Activated T-cell treated with anti-CD3 and anti-CD28 coated beads, Interleukin-2, amount 50 U/mL, for 72 hours (primary cell): Measurements from ENCODE around the gene KIF21B. TPM values are rescaled to one million over a fixed set of nuclear protein-coding genes. Genes with fewer than 3 reads are reported as not detected.

Source experiments
- ATAC-seq, 2 donors: fragments of 150-1000 bp; cut with Tn5 transposase; replicated peaks in 1 of 2; 2 replicates each; pipeline ENCODE4 v1.10.0; 2021; ENCODE audit warnings: moderate library complexity in 2 of 2, mild to moderate bottlenecking in 1 of 2
- DNase-seq, 2 donors: peaks; one replicate each; pipeline ENCODE4 v3.0.0; 2021 to 2022; ENCODE audit warnings: mixed read lengths in 1 of 2
- H3K27ac Mint-ChIP-seq: one replicate; pipeline ENCODE4 v1.8.0; 2022; ENCODE audit warnings: mild to moderate bottlenecking, moderate library complexity, mixed read lengths
- H3K27me3 Mint-ChIP-seq: one replicate; pipeline ENCODE4 v1.8.0; 2022; ENCODE audit warnings: low read depth, mixed read lengths
- H3K36me3 Mint-ChIP-seq, 2 donors: one replicate each; pipeline ENCODE4 v1.8.0; 2022; ENCODE audit warnings: mixed read lengths in 2 of 2, mild to moderate bottlenecking in 1 of 2; ENCODE audit not compliant: insufficient read depth in 2 of 2
- H3K4me1 Mint-ChIP-seq: one replicate; pipeline ENCODE4 v1.8.0; 2022; ENCODE audit warnings: low read depth, mixed read lengths
- H3K4me3 Mint-ChIP-seq, 2 donors: one replicate each; pipeline ENCODE4 v1.8.0; 2022; ENCODE audit warnings: mild to moderate bottlenecking in 2 of 2, mixed read lengths in 2 of 2, moderate library complexity in 2 of 2
- H3K9me3 Mint-ChIP-seq, 2 donors: one replicate each; pipeline ENCODE4 v1.8.0; 2022; ENCODE audit warnings: mixed read lengths in 2 of 2
- total RNA-seq, 2 donors: library from RNA; stranded (reverse); gene quantifications; one replicate each; pipeline ENCODE4 v1.2.3, GENCODE V29; 2022

The KIF21B gene, protein sequence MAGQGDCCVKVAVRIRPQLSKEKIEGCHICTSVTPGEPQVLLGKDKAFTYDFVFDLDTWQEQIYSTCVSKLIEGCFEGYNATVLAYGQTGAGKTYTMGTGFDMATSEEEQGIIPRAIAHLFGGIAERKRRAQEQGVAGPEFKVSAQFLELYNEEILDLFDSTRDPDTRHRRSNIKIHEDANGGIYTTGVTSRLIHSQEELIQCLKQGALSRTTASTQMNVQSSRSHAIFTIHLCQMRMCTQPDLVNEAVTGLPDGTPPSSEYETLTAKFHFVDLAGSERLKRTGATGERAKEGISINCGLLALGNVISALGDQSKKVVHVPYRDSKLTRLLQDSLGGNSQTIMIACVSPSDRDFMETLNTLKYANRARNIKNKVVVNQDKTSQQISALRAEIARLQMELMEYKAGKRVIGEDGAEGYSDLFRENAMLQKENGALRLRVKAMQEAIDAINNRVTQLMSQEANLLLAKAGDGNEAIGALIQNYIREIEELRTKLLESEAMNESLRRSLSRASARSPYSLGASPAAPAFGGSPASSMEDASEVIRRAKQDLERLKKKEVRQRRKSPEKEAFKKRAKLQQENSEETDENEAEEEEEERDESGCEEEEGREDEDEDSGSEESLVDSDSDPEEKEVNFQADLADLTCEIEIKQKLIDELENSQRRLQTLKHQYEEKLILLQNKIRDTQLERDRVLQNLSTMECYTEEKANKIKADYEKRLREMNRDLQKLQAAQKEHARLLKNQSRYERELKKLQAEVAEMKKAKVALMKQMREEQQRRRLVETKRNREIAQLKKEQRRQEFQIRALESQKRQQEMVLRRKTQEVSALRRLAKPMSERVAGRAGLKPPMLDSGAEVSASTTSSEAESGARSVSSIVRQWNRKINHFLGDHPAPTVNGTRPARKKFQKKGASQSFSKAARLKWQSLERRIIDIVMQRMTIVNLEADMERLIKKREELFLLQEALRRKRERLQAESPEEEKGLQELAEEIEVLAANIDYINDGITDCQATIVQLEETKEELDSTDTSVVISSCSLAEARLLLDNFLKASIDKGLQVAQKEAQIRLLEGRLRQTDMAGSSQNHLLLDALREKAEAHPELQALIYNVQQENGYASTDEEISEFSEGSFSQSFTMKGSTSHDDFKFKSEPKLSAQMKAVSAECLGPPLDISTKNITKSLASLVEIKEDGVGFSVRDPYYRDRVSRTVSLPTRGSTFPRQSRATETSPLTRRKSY (N-terminal part only)
- 100 to 1,000 TPM in 1 of 2 donors, 10 to 100 TPM in 1; 91.7 to 101 TPM for total RNA-seq

DNA sequence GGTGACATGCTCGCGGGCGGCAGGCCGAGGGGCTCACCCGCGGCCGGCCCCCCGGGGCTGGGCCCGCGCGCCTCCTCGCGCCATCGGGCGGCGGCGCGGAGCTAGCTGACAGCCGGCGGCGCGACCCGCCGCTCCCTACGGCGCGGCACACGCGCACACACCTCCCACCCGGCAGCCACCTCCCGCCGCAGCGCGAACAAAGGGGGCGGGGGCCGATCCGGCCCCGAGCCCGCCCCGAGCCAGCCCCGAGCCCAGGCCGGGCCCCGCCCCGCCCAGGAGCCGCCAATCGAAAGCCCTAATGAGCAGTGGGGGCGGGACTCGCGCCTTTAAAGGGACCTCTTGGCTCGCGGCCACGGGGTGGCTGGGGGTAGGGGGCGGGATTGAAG is at the start of gene KIF21B:
Gene KIF21B (minus strand): TSS at position 198 of the 386 bp plus-strand sequence. CDS start 331 bp downstream, outside the sequence.
- Mint-ChIP-seq H3K27me3 (no peaks in the 10 kb centered on the region), H3K9me3 (no peaks in the 10 kb centered on the region), H3K36me3 (peaks cover 7 to 11% of the 10 kb centered on the region in 2 donors), H3K27ac (peak within 1 kb of the TSS; percentile 21), H3K4me3 (peak within 1 kb of the TSS; percentile 87 to 98), H3K4me1 (peaks cover 83% of the 10 kb centered on the region)
- peak; percentile 73 to 76 for ATAC-seq
- peak; percentile 93 to 95 for DNase-seq

DNA sequence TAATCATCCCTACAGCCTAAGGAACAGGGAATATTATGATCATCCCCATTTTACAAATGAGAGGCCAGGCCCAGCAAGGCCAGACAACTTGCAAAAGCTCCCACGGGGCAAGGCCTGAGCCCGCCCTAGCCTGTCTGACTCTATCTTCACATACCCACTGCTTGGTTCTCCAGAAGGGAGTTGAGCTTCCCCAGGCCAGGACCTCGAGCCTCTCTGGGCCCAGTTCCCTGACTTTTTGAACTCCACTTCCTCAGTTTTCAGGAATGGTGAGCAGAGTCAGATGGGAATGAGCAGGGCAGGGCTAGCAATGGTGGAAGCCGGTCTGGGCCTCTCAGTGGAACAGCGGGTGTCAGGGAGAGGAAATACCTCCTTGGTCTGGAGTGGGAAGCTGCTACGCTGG is 49.4 kb upstream of the KIF21B start:
- no peak overlapping the region for H3K27ac Mint-ChIP-seq
- DNase-seq (no peak), ATAC-seq (no peak)
- no peaks in the 10 kb centered on the region for H3K4me1 Mint-ChIP-seq
- H3K36me3 Mint-ChIP-seq: no peaks in the 10 kb centered on the region
- no peaks in the 10 kb centered on the region for H3K9me3 Mint-ChIP-seq
- no peak overlapping the region for H3K4me3 Mint-ChIP-seq
- no peaks in the 10 kb centered on the region for H3K27me3 Mint-ChIP-seq

DNA sequence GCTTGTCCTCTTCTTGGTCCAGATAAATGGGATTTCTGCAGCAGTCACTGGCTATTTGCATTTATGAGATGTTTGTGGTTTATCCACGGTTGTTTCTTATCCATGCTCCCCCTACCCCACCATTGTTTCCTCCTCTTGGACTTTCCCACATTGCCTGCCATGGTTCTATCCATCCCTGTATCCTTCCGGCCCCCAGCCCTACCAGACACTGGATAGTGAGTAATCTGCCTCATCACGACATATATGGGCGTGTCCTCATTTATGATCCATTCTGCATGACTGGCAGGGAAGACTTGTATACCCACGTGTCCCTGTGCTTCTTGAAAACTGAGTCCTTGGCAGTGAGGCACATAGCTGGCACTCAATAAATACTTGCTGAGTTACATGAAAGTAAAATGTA is 48.6 kb upstream of the KIF21B start:
- Mint-ChIP-seq H3K9me3 (no peaks in the 10 kb centered on the region), H3K4me1 (no peaks in the 10 kb centered on the region), H3K27me3 (no peaks in the 10 kb centered on the region), H3K4me3 (no peak overlapping the region), H3K27ac (no peak overlapping the region), H3K36me3 (no peaks in the 10 kb centered on the region)
- ATAC-seq (no peak), DNase-seq (no peak)

DNA sequence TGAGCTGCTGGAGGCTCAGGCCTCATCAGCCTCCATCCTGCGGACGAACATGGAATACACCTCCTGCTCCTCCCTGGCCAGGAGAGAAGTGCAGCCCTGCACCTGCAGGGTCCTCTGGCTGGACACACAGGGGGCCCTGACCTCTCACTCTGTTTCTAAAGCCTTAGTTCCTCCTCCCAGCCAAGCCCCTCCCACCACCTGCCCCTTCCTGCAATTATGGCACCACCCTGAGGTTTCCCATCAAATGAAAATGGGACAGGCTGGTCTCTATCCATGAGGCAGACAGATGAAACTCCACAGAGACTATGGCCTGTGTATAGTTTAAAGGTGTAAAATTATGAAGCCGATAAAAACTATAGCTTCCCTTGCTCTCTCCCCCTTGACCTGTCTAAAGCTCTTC is 46.1 kb upstream of the KIF21B start:
- H3K36me3 Mint-ChIP-seq: no peaks in the 10 kb centered on the region
- no peaks in the 10 kb centered on the region for H3K9me3 Mint-ChIP-seq
- DNase-seq: no peak
- no peak overlapping the region for H3K27ac Mint-ChIP-seq
- peaks cover 5% of the 10 kb centered on the region for H3K27me3 Mint-ChIP-seq
- ATAC-seq: no peak
- no peak overlapping the region for H3K4me3 Mint-ChIP-seq
- H3K4me1 Mint-ChIP-seq: no peaks in the 10 kb centered on the region

DNA sequence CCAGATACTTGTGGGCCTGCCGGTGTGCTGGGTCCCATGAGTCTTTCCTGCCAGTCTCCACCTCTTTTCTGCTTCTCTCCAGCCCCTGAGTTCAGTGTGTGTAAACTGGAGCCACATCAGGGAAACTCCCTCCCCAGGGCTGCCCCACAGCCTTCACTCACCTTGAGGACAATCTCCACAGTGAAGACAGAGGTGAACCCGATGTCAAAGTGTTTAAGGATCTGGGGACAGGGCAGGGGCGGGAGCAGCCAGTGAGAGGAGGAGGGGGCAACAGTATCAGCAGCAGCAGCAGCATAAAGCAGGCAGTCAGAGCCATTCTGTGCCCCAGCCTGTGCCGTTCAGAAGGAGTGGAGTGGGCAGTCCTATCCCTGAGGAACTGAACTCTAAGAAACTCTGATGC is 45.5 kb upstream of the KIF21B start:
- H3K4me3 Mint-ChIP-seq: no peak overlapping the region
- DNase-seq (no peak), ATAC-seq (no peak)
- no peaks in the 10 kb centered on the region for H3K36me3 Mint-ChIP-seq
- H3K27me3 Mint-ChIP-seq: peaks cover 5% of the 10 kb centered on the region
- H3K27ac Mint-ChIP-seq: no peak overlapping the region
- no peaks in the 10 kb centered on the region for H3K4me1 Mint-ChIP-seq
- H3K9me3 Mint-ChIP-seq: no peaks in the 10 kb centered on the region

DNA sequence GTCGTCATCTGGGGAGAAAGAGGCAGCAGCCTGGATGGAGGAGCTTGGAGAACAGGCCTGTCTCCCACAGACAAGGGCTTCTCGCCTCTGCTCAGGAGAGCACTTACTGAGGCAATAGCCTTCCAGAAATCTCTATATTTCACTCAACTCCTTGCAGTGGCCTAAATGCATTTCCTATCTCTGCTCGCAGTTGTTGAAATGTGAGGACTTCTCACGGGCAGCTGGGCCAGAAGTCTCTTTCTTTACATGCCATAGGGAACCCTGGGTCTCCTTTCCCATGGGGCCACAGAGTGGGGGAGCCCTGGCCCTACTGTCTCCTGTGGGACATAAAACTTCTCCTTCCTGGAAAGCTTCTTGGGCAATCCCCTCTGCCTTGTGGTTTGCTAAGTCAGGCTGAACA is 43.5 kb upstream of the KIF21B start:
- H3K4me3 Mint-ChIP-seq: no peak overlapping the region
- H3K9me3 Mint-ChIP-seq: no peaks in the 10 kb centered on the region
- H3K36me3 Mint-ChIP-seq: no peaks in the 10 kb centered on the region
- DNase-seq (no peak), ATAC-seq (no peak)
- no peak overlapping the region for H3K27ac Mint-ChIP-seq
- no peaks in the 10 kb centered on the region for H3K4me1 Mint-ChIP-seq
- peaks cover 5% of the 10 kb centered on the region for H3K27me3 Mint-ChIP-seq

DNA sequence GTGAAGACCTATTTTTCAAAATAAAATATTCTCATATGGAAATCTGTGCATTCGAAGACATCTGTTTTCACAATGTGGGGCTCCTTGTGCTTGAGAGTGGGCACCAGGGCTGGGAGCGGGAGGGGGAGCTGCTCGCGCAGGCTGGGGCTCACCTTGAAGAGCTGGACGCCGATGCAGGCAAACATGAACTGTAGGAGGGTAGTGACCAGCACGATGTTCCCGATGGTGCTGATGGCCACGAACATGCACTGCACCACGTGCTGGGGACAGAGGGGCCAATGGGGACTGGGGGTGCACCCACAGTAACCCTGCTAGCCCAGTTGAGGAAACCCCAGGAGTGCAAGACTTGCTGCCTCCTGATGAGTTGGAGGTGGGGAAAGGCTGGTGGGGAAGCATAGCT is 42.2 kb upstream of the KIF21B start:
- Mint-ChIP-seq H3K27me3 (peaks cover 5% of the 10 kb centered on the region), H3K4me1 (no peaks in the 10 kb centered on the region), H3K36me3 (no peaks in the 10 kb centered on the region), H3K9me3 (no peaks in the 10 kb centered on the region), H3K27ac (no peak overlapping the region), H3K4me3 (no peak overlapping the region)
- DNase-seq (no peak), ATAC-seq (no peak)

DNA sequence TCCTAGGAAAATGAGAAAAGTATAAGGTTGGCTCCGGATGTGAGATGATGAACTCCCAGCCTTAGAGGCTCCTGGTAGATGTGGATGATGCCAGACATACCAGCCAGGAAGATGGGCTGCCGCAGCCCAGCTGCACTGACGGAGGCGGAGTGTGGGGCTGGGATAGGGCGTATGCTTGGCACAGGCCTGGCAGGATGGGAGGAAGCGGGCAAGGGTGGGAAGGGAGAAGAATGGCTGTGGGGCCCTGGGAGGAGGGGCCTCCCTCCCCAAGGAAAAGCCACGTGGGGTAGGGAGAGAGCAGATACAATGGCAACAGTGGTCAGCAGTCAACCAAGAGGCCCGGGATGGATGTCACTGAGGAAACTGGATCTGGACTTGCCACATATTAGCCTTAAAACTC is 41.3 kb upstream of the KIF21B start:
- DNase-seq: no peak
- Mint-ChIP-seq H3K27ac (no peak overlapping the region), H3K27me3 (peaks cover 5% of the 10 kb centered on the region), H3K36me3 (no peaks in the 10 kb centered on the region), H3K4me3 (no peak overlapping the region), H3K4me1 (no peaks in the 10 kb centered on the region), H3K9me3 (no peaks in the 10 kb centered on the region)
- no peak for ATAC-seq

DNA sequence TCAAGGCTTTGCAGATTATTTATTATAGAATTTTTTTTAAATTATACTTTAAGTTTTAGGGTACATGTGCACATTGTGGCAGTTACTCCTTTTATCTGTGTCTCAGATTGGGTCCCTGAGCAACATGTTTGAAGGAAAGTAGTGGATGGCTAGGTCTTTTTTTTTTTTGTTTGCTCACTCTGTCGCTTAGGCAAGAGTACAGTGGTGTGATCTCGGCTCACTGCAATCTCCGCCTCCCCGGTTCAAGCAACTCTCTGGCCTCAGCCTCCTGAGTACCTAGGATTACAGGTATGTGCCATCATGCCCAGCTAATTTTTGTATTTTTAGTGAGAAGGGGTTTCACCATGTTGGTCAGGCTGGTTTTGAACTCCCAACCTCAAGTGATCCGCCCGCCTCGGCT is 39.6 kb upstream of the KIF21B start:
- Mint-ChIP-seq H3K4me3 (no peak overlapping the region), H3K27me3 (peaks cover 5% of the 10 kb centered on the region), H3K4me1 (peaks cover 2% of the 10 kb centered on the region), H3K36me3 (no peaks in the 10 kb centered on the region), H3K27ac (no peak overlapping the region), H3K9me3 (no peaks in the 10 kb centered on the region)
- no peak for ATAC-seq
- DNase-seq: no peak

DNA sequence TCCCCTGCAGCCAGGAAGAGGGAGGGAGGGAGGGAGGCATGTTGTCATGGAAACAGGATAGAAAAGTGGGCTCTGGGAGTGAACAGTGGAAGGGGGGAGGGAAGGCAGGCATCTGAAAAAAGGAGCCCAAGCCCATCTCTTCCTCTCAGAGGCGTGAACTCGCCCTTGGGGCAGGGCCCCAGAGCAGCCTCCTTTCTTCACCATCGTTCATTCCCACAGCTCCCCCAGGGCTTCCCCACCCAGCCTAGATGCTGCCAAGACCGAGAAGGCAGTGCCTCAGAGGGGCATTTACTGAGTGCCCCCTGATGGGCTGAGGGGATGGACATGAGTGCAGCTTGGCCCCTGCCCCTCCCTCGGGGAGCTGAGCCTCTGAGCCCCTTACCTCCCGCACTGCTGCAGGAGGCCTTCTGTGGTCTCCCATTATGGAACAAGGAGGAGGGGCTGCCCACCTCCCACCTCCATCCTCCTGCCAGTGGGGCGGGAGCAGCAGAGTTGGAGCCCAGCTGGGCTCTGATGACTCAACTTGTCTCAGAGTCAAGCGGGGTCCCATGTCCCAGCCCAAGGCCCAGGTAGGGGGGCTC is 39.1 kb upstream of the KIF21B start:
- ATAC-seq: no peak
- DNase-seq: no peak
- Mint-ChIP-seq H3K4me1 (peaks cover 7% of the 10 kb centered on the region), H3K27ac (no peak overlapping the region), H3K27me3 (peaks cover 5% of the 10 kb centered on the region), H3K36me3 (no peaks in the 10 kb centered on the region), H3K4me3 (no peak overlapping the region), H3K9me3 (peaks cover 0 to 3% of the 10 kb centered on the region in 2 donors)

DNA sequence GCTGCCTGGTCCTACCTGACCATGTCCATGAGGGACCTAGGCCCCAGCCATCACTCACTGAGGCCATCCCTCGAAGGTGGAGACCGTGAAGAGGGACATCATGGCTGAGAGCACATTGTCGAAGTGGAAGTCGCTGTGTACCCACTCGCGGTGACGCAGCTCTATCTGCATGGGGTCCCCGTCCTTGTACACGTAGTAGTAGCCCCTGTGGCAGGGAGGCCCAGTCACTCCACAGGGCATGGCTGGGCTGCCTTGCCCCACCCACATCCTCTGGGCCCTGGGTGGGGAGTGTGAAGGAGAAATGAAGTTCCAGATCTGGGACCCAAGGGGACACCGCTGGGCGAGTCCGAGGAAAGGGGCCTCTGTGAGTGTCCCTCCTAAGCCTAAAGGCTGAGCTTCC is 38.4 kb upstream of the KIF21B start:
- Mint-ChIP-seq H3K4me1 (peaks cover 14% of the 10 kb centered on the region), H3K27ac (no peak overlapping the region), H3K9me3 (peaks cover 0 to 3% of the 10 kb centered on the region in 2 donors), H3K27me3 (peaks cover 5% of the 10 kb centered on the region), H3K4me3 (no peak overlapping the region), H3K36me3 (no peaks in the 10 kb centered on the region)
- ATAC-seq (no peak), DNase-seq (no peak)

DNA sequence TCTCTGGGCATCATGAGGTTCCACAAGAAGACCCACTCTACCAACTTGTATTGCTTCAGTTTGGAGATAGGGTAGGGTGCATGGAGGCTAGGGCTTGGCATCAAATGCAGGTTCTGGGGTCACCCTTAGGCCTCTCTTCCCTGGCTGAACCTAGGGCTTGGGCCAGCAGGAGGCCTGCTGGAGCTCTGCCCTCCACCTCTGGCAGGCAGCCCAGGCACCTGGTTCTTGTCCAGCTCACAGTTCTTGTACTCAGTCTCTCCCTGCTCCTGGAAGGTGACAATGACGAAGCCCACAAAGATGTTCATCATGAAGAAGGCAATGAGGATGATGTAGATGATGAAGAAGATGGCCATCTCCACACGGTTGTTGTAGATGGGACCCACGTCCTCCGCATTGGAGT is 37.5 kb upstream of the KIF21B start:
- H3K36me3 Mint-ChIP-seq: no peaks in the 10 kb centered on the region
- H3K4me3 Mint-ChIP-seq: no peak overlapping the region
- H3K27me3 Mint-ChIP-seq: peaks cover 6% of the 10 kb centered on the region
- no peak overlapping the region for H3K27ac Mint-ChIP-seq
- peaks cover 0 to 3% of the 10 kb centered on the region in 2 donors for H3K9me3 Mint-ChIP-seq
- no peak for ATAC-seq
- no peak for DNase-seq
- H3K4me1 Mint-ChIP-seq: peaks cover 17% of the 10 kb centered on the region
